RWPE2 (cell line): ENCODE measurements around the gene BCL2L12.

Experiments
- ATAC-seq: fragments of 200-7000 bp; cut with Tn5 transposase; 3 replicates; pipeline ENCODE4 v1.9.1; 2021; ENCODE audit warnings: low read depth
- DNase-seq: peaks from one replicate; pipeline ENCODE4 v3.0.0-alpha.2; 2020; ENCODE audit warnings: low spot score
- H3K27ac ChIP-seq: fragments of 450-650 bp; 2 replicates; pipeline ENCODE4 v1.5.1; 2017; ENCODE audit warnings: mild to moderate bottlenecking; ENCODE audit not compliant: poor library complexity, severe bottlenecking
- H3K27me3 ChIP-seq: fragments of 250-450 bp; sonication (Bioruptor Pico); 2 replicates; pipeline ENCODE4 v1.5.1; 2021; ENCODE audit warnings: mild to moderate bottlenecking, moderate library complexity; ENCODE audit not compliant: insufficient read depth, poor library complexity, severe bottlenecking
- H3K36me3 ChIP-seq: fragments of 250-450 bp; sonication (Bioruptor Pico); 2 replicates; pipeline ENCODE4 v1.5.1; 2020; ENCODE audit warnings: low read depth, mild to moderate bottlenecking, moderate library complexity
- H3K4me1 ChIP-seq: fragments of 250-450 bp; sonication (Bioruptor Pico); 2 replicates; pipeline ENCODE4 v1.5.1; 2021; ENCODE audit warnings: mild to moderate bottlenecking, moderate library complexity; ENCODE audit not compliant: insufficient read depth, poor library complexity, severe bottlenecking
- H3K4me3 ChIP-seq: fragments of 250-450 bp; sonication (Bioruptor Pico); 2 replicates; pipeline ENCODE4 v1.5.1; 2021; ENCODE audit warnings: mild to moderate bottlenecking, moderate library complexity; ENCODE audit not compliant: severe bottlenecking
- H3K9me3 ChIP-seq: fragments of 250-450 bp; sonication (Bioruptor Pico); 2 replicates; pipeline ENCODE4 v1.5.1; 2021; ENCODE audit warnings: mild to moderate bottlenecking, moderate library complexity; ENCODE audit not compliant: severe bottlenecking
- TF ChIP-seq, protein P1 (sequence below): fragments of 450-650 bp; IDR thresholded peaks from one replicate; pipeline ENCODE4 v1.5.1; 2017; ENCODE audit warnings: mild to moderate bottlenecking, moderate library complexity; ENCODE audit not compliant: poor library complexity, severe bottlenecking

BCL2L12 gene

DNA sequence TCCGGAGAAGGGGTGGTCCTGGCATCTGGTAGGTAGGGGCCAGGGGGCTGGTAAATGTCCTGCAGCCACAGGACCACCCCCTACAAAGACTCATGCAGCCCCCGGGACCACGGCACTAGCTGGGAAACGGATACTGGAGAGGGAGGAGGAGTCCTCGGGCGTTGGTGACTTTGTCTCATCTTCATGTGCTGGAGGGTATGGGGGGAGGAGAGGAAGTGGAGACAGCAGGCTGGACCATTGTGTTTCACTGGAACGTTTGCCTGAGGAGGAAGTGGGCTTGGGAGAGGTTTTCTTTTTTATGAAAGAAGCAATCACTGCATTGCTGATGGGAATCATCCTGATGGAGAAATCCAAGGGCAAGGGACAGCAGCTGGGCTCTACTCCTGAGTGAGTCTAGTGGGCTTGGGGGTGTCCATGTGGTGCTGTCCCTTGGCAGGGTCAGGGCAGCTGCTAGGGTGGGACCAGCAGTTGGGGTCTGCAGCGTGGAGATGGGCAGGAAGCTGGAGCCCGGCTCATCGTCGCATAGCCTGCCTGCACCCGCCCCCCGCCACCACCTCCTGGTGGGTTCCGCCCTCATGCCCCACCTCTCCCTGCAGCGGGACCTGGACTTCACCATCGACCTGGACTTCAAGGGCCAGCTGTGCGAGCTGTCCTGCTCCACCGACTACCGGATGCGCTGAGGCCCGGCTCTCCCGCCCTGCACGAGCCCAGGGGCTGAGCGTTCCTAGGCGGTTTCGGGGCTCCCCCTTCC is 22.0 kb downstream of the BCL2L12 start:
- no peaks in the 10 kb centered on the region for H3K9me3 ChIP-seq
- peaks cover 33% of the 10 kb centered on the region for H3K36me3 ChIP-seq
- no peaks in the 10 kb centered on the region for H3K27me3 ChIP-seq
- DNase-seq (no peak), ATAC-seq (no peak)
- H3K4me3 ChIP-seq, result no peak overlapping the region
- TF ChIP-seq, protein P1, sequence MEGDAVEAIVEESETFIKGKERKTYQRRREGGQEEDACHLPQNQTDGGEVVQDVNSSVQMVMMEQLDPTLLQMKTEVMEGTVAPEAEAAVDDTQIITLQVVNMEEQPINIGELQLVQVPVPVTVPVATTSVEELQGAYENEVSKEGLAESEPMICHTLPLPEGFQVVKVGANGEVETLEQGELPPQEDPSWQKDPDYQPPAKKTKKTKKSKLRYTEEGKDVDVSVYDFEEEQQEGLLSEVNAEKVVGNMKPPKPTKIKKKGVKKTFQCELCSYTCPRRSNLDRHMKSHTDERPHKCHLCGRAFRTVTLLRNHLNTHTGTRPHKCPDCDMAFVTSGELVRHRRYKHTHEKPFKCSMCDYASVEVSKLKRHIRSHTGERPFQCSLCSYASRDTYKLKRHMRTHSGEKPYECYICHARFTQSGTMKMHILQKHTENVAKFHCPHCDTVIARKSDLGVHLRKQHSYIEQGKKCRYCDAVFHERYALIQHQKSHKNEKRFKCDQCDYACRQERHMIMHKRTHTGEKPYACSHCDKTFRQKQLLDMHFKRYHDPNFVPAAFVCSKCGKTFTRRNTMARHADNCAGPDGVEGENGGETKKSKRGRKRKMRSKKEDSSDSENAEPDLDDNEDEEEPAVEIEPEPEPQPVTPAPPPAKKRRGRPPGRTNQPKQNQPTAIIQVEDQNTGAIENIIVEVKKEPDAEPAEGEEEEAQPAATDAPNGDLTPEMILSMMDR, result no peak
- H3K27ac ChIP-seq, result no peak overlapping the region
- no peaks in the 10 kb centered on the region for H3K4me1 ChIP-seq

DNA sequence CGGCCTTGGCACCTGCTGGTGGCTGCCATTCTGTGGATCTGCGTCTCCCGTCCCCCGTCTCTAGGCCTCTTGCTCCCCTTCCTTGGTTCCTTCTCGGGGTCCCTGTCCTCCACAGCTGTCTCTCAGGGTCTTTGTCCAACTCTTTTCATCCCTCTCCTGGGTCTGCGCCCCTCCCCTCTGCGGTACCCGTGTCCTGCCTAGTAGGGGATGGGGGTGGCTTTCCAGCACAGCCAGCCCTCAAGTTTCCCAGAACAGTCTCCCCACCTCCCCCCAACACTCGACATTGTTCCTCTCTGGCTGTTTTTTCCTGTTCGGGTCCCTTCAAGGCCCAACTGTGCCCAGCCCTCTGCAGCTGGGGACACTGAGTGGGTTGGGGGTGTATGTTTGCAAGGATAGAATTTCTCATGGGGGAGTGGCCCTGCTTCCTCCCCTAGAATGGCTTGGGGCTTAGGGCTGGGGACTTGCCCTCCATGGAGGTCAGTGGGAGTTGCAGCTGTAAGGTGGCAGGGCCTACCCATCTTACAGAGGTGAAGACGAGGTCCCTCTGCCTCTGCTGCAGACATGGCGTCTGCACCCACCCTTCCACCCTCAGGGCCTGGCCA is 22.9 kb downstream of the BCL2L12 start:
- Histone ChIP-seq H3K36me3 (peaks cover 29% of the 10 kb centered on the region), H3K4me3 (no peak overlapping the region), H3K4me1 (no peaks in the 10 kb centered on the region), H3K27me3 (no peaks in the 10 kb centered on the region), H3K9me3 (no peaks in the 10 kb centered on the region), H3K27ac (no peak overlapping the region)
- TF ChIP-seq, protein P1, result no peak
- no peak for DNase-seq
- ATAC-seq, result no peak

DNA sequence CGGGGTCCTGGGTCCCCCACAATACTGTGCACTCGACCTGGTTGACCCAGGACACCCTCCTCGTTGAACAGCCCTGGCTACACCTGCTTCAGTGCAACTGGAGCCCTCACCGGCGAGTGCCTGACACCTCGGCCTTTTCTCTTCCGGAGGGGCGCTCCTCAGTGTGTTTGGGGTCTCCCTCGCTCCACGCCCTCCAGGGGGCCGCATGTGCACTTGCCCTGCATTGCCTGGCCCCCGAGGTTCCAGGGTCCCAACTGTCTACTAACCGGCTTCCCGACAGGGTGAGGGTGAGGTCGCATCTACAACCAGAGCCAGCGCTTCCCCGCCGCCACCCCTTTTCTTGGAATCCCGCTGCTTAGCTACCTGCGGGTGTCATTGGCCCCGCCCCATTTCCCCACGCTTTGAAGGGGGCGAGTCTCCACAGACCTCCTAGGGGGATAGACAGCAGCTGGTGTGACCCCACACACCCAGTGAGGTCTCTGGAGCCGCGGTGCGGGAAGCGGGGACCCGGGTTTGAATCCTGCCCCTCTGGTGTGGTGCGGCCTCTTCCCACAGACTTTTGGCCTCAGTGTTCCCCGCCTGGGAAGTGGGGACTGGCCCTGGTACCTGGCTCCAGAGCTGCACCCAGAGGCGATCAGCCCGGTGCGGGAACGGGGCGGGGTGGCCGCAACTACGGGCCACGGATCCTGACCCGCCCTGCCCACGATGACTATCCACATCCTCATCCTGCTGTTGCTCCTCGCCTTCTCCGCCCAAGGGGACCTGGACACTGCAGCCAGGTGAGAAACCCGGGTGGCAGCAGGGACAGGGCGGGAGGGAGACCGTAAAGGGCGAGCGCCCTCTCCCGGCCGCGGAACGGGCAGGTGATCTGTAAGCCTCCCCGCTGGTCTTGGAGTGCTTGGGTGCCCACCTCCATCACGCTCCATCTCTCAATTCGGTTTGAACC is 23.7 kb downstream of the BCL2L12 start, which contains the start of gene ADM5:
Gene ADM5 (plus strand): TSS at position 462 of the 946 bp plus-strand sequence. CDS start 244 bp downstream, at position 706.
- ATAC-seq (peak; percentile 30), DNase-seq (peak; percentile 68)
- TF ChIP-seq, protein P1, result peak; percentile 62
- no peaks in the 10 kb centered on the region for H3K9me3 ChIP-seq
- H3K36me3 ChIP-seq, result peaks cover 21% of the 10 kb centered on the region
- H3K4me1 ChIP-seq, result no peaks in the 10 kb centered on the region
- H3K27me3 ChIP-seq, result no peaks in the 10 kb centered on the region
- peak within 1 kb of the TSS; percentile 40 for H3K4me3 ChIP-seq
- H3K27ac ChIP-seq, result peak within 1 kb of the TSS; percentile 29

DNA sequence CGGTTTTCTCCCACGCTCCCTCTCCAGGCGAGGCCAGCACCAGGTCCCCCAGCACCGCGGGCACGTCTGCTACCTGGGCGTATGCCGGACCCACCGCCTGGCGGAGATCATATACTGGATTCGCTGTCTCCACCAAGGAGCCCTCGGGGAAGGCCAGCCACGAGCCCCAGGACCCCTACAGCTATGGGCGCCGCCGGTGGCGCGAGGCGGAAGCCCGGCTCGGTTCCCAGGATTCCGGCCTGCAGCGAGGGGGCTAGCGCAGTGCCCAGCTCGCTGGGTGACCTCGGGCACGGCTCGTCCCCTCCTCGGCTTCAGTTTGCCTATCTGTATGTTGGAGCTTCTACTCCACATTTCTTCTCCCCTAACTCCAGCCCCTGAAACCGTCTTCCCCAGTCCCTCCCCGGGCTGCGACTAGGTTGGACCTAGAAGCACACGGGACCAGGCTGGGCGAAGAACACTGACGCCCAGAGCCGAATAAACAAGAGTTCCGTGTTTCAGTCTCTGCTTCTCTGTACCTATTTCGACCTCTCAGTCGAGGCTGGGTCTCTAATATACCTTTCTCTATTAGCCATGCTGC is 24.4 kb downstream of the BCL2L12 start:
- H3K27ac ChIP-seq, result peak overlapping the region; percentile 29

More for the DNA sequence above, 24.4 kb downstream of the BCL2L12 start:
- no peaks in the 10 kb centered on the region for H3K27me3 ChIP-seq
- no peaks in the 10 kb centered on the region for H3K4me1 ChIP-seq
- ATAC-seq (peak; percentile 4; the same call in 2 of the 3 replicates), DNase-seq (no peak)
- TF ChIP-seq, protein P1, result peak; percentile 33
- peak overlapping the region; percentile 40 for H3K4me3 ChIP-seq
- H3K36me3 ChIP-seq, result peaks cover 13% of the 10 kb centered on the region
- no peaks in the 10 kb centered on the region for H3K9me3 ChIP-seq
